CD4-positive, alpha-beta T cell treated with Interleukin-2 at 100 ng/mL for 4 hours (primary cell): ENCODE data around the gene B4GALT2.

Experiments used
- DNase-seq: peaks from one replicate; pipeline ENCODE4 v3.0.0-alpha.2; 2020; ENCODE audit warnings: low spot score

The B4GALT2 gene

DNA sequence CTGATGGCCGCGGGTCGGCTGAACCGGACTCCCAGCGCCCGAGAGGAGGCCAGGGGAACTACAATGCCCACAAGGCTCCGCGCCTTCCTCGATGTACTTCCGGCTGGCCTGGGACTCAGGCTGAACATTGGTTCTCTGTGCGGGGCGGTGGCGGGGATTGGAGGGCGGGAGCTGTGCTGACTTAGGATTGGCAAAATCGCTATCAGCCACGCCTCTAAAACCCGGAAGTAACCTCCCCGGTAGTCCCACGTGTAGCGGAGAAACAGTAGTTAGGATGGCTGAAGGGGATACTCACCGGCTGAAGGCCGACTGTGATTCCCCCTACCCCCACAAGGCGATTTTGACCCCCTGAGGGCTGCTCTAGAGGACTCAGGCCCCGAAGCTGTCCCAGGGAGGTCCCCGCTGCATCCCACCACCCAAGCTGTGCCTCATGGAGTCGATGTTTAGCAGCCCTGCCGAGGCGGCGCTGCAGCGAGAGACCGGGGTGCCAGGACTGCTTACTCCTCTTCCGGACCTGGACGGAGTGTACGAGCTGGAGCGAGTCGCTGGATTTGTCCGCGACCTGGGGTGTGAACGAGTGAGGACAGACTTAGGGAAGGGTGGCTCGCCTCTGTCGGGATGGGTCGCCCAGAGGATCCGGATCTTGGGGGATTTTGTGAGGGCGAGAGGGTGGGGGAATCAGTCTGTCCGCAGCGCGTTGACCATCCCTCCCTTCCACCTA lies 9.1 kb upstream of the B4GALT2 start, which contains the start of gene DPH2:
TSS of gene DPH2 (plus strand) at position 265 of the 721 bp plus-strand sequence. CDS start at position 431, 166 bp downstream.
- peak; percentile 95 for DNase-seq

- DNase-seq, result no peak
These were observed 8.5 kb upstream of the B4GALT2 start for GRCh38 chr1:43970502-43970901.

DNA sequence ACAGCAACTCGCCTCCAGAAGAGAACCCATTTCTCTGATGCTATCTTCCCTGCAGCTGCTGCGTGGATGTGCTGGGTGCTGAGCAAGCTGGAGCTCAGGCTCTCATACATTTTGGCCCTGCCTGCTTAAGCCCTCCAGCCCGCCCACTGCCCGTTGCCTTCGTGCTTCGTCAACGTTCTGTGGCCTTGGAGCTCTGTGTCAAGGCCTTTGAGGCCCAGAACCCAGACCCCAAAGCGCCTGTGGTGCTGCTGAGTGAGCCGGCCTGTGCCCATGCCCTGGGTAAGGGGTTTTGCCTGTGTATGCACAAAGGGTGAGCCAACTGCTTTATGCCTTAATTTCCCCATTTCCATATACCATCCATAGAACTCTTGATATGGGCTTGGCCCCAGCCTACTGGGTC lies 8.1 kb upstream of the B4GALT2 start:
- DNase-seq, result no peak

DNA sequence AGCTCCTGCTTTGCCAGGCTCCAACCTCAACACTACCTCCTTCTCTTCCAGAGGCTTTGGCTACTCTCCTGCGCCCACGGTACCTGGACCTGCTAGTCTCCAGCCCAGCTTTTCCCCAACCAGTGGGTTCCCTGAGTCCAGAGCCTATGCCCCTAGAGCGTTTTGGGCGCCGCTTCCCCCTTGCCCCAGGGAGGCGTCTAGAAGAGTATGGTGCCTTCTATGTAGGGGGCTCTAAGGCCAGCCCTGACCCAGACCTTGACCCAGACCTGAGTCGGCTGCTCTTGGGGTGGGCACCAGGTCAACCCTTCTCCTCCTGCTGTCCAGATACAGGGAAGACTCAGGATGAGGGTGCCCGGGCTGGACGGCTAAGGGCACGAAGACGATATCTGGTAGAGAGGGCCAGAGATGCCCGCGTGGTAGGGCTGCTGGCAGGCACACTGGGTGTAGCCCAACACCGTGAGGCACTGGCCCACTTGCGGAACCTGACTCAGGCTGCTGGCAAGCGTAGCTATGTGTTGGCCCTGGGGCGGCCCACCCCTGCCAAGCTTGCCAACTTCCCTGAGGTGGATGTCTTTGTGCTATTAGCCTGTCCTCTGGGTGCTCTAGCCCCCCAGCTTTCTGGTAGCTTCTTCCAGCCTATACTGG lies 7.6 kb upstream of the B4GALT2 start:
- no peak for DNase-seq

DNA sequence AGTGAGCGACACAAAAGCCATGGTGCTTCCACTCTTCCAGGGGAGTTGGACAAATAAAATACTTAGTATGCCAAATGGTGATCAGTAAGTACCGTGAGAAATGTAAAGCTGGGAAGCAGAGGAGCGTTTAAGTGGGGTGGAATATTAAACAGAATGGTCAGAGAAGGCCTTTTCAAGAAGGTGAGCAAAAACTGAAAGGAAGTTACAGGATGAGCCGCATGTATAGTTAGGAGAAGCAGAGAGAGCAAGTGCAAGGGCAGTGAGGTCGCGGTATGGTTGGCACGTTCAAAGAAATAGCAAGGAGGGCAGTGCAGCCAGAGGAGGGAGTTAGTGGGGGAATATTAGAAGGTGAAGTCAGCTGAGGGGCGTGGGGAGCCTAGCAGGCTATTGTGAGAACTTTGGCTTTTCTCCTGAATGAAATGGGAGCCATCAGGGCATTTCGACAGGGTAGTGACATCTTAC lies 5.0 kb upstream of the B4GALT2 start:
- no peak for DNase-seq

DNA sequence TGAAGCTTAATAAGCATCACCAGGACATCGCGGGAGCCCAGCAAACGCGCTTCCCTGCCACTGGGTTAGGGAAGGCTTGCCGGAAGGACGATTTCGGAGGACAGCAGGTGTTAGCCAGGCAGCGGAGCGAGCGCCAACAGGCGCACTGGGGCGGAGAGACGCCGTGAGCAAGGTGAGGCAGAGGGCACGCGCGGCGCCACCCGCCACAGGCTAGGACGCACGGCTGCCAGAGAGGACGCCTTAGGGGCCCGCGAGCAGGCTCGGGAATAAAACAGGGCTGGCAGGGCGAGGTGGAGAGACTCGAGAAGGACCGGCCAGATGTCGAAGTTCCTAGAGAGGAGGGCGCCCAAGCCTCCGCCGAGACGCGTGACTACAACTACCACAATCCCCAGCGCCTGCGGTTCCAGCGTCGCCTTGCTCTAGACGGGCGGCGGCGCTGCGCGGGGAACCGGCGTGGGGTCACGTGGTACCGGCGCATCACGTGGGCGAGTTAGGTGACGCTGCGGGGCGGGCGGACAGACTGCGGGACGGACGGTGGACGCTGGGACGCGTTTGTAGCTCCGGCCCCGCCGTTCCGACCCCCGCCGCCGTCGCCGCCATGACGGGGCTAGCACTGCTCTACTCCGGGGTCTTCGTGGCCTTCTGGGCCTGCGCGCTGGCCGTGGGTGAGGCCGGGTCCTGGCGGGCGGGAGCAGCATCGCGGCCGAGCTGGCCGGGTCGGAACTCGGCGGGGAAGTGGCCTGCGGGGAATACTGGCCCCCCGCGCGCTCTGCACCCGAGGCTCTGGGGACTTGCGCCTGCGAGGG lies 4.4 kb upstream of the B4GALT2 start, which contains the start of gene ATP6V0B:
TSS of gene ATP6V0B (plus strand) at position 518 of the 806 bp plus-strand sequence. CDS start at position 599, 81 bp downstream.
- peak; percentile 91 for DNase-seq

DNA sequence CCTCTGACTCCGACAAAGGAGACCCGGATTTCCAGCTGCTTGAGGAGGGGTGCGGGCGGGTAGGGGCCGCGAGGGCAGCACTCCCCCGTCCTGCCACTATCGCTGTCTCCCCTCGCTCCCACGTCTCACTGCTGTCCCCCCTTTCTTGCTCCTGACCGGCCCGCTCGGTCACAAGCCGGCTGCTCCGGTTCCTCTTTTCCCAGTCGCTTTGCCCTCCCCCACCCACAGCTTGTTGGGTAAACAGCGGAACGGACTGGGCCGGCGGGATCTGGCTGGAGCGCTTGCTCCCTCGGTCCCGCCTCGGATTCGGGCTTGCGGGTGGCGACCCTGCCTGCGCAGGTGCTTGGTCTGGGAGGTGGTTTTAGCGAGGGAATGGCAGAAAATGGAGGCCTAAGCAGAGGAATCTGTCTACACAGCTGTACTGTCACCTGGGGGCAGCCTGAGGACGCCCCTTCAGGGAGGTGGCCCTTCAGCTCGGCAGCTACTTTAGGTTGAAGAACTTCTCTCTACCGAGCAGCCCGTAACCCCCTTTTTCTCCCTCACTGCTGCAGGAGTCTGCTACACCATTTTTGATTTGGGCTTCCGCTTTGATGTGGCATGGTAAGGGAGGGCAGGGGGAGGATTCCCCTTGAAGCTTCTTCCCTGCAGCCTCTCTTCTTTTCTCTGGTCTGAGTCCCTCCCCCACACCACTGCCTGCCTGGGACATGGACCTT lies 3.6 kb upstream of the B4GALT2 start:
- peak; percentile 39 for DNase-seq

GRCh38 chr1:43976045-43976444 lies 3.0 kb upstream of the B4GALT2 start:
- DNase-seq, result no peak

- no peak for DNase-seq
These were observed 2.1 kb upstream of the B4GALT2 start for GRCh38 chr1:43976890-43977289.

GRCh38 chr1:43977376-43978263 lies 1.4 kb upstream of the B4GALT2 start:
- no peak for DNase-seq

DNA sequence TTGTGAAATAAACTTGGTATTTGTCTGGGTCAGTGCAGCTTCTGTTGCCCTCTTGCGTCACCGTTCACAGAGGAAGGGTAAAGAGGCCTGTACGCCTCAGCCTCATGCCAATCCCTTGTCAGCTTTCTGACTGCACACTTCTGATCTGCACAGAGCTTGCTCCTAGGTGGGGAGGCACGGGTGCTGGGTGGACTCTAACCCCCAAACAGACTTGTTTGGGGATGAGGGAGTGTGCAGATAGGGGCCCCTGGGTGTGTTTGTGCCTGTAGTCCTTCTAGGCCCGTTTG lies 803 bp upstream of the B4GALT2 start:
- DNase-seq, result no peak

- no peak for DNase-seq
These were observed 184 bp downstream of the B4GALT2 start for GRCh38 chr1:43979261-43979527.

GRCh38 chr1:43979528-43980254 lies 681 bp downstream of the B4GALT2 start:
- DNase-seq, result peak; percentile 3

- no peak for DNase-seq
These were observed 1.5 kb downstream of the B4GALT2 start for GRCh38 chr1:43980255-43981134.

- no peak for DNase-seq
These were observed 2.1 kb downstream of the B4GALT2 start for GRCh38 chr1:43981135-43981491.

- no peak for DNase-seq
These were observed 2.6 kb downstream of the B4GALT2 start for GRCh38 chr1:43981636-43982035.

DNA sequence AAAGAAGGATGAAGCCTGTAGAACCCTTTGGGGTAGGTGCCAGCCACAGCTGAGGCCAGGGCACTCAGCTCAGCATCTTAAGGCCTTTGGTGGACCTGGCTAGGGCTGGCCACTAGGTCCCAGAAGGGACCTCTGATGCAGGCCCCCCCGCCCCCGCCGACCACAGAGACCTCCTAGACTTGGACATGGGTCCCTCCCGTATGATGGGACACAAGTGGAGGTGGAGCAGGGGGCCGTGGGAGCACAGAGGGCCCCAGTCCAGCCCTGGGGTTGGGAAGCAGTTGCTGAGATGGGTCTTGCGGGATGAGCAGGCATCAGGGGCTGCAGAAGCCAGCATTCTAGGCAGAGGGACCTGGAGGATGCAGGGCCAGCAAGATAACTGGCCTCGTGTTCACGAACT lies 3.2 kb downstream of the B4GALT2 start:
- DNase-seq, result no peak

- DNase-seq, result no peak
These were observed 3.8 kb downstream of the B4GALT2 start for GRCh38 chr1:43982808-43983207.

DNA sequence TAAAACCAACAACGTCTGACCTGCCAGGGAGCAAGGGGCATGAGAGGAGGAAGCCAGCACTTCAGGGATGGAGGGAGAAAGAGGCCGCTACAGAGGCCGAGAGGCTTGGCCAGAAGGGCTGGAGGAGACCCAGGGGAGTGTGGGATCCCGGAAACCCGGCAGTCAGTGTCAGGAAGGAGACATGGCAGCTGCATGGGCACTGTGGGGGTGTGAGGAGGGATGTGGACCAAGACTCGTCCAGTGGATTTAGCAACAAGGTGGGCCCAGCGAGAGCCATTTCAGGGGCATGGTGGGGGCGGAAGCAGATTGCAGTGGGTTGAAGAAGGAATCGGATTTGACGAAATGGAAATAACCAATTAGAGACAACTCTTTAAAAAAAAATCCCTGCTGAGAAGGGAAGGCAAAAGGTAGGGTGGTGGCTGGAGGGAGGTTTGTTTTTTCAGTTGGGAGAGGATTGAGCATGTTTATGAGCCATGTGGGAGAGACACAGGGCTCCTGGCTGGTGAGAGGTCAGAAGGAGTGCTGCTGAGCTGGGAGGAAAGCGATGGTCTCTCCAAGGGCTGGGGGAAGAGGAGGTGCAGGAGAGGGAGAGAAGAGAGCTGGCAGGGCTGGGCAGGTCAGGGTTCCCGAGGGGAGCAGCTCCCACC lies 4.4 kb downstream of the B4GALT2 start:
- no peak for DNase-seq
